ENCODE data around the gene BACE2. TPM values are rescaled to one million over a fixed set of nuclear protein-coding genes. Genes with fewer than 3 reads are reported as not detected.
"Not testable (repeated sequence)": the region's sequence is repeated elsewhere in the genome, so short reads cannot be mapped to it uniquely, and the experiment has no call there.

The BACE2 gene
- total RNA-seq, 4 donors from 2014 or later: 30.5 to 43.3 (median 36.6) TPM

GRCh38 chr21:41185802-41186201, 17.8 kb downstream of the BACE2 start:
- no peaks in the 10 kb centered on the region for H3K27me3 ChIP-seq
- peaks cover 0 to 8% (median 0%) of the 10 kb centered on the region in 4 donors for H3K4me1 ChIP-seq
- no peak for TF ChIP-seq CTCF (IDR thresholded peaks at IDR 0.05)
- TF ChIP-seq POLR2A (IDR thresholded peaks at IDR 0.05): no peak
- H3K4me3 ChIP-seq: no peak overlapping the region
- H3K36me3 ChIP-seq: no peaks in the 10 kb centered on the region
- no peaks in the 10 kb centered on the region for H3K9me3 ChIP-seq
- peak overlapping the region in 1 of 4 donors; percentile 32 for H3K27ac ChIP-seq
- no peak for DNase-seq

DNA sequence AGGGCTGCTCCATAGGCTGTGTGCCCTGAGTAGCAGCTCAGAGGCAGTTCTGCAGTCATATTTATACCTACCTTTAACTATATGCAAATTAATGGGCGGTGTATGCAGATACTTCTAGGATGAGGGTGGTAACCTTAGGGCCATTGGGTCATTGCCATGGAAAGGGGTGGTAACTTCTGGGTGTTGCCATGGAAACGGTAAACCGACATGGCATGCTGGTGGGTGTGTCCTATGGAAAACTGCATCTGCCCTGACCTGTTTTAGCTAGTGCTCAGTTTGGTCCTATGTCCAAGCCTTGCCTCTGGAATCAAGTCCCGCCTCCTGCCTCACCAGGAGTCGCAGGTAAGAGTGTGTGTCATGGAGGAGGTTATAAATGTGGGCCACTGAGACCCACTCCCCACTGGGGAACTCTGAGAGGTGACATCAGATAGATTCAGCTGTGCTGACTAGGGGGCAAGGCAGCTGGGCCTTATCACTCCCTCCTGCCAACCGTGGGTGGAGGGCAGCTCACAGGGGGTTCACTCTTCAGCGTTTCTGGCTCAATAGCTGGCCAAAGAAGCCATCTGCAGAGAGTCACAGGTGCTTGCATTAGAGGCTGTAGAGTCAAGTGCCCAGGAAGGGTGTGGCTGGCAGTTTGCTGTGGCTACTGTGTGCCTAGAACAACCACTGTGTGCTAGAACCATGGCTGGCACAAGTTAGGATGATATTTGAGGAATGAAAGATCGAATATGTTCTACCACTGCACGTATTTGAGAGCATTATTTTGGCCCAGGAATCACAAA, 19.0 kb downstream of the BACE2 start:
- H3K36me3 ChIP-seq: no peaks in the 10 kb centered on the region
- H3K4me3 ChIP-seq: no peak overlapping the region
- no peaks in the 10 kb centered on the region for H3K9me3 ChIP-seq
- peaks cover 0 to 8% (median 0%) of the 10 kb centered on the region in 4 donors for H3K4me1 ChIP-seq
- H3K27ac ChIP-seq: no peak overlapping the region
- H3K27me3 ChIP-seq: no peaks in the 10 kb centered on the region
- no peak for DNase-seq
- no peak for TF ChIP-seq POLR2A (IDR thresholded peaks at IDR 0.05)
- TF ChIP-seq CTCF (IDR thresholded peaks at IDR 0.05): no peak

DNA sequence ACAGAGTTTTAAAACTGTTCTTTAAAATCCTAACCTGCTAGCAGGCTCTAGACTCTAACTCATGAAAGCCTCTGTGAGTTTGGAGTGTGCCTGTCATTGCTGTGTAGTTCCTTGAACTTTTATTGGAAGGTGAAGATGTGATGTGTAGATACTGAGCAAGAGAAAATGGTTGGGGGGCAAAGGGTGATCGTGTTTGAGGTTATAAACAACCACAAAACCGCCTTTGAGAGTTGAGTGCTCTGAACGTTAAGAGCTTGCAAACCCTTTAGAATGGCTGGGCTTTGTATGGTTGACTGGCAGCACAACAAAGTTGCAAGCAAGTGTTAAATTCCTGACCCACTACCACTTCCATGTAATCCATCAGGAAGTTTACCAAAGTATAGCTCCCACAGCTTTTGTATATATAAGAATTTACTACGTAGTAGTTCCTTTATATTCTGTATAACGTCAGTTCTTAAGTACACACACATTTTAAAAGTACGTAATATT, 19.6 kb downstream of the BACE2 start:
- Histone ChIP-seq H3K27ac (no peak overlapping the region), H3K27me3 (no peaks in the 10 kb centered on the region)
- DNase-seq: no peak

DNA sequence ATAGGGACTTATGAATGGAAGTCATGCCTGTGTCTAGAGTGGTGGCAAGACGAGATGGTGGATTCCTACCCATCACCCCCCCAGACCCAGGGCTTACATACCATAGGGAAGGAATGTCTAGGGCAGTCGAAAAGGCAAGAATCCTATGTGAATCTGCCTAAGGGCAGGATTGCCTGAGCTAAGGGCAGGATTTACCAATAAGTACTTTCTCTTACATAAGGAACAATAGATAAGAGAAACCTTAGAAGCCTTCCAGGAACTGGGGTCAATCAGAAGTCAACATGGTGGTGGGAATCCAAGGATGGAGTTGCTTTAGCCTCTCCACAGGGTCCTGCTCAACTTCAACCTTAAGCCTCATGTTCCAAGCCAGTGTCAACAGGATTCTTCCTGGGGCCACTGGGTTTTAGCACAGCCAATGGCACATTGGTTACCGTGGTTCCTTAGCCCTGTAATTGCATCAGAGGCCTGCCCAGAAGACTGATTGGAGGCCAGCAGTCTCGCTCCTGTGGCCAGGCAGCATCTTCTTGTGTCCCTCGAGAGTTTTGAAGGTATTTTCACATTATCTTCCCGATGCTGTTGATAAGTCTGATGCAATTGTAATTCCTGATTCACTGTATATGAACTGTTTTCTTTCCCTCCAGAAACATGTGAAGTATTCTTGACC, 20.7 kb downstream of the BACE2 start:
- H3K27ac ChIP-seq: no peak overlapping the region
- H3K27me3 ChIP-seq: no peaks in the 10 kb centered on the region
- H3K9me3 ChIP-seq: no peaks in the 10 kb centered on the region
- no peak for DNase-seq
- no peak overlapping the region for H3K4me3 ChIP-seq
- no peaks in the 10 kb centered on the region for H3K36me3 ChIP-seq
- no peak for TF ChIP-seq POLR2A (IDR thresholded peaks at IDR 0.05)
- TF ChIP-seq CTCF (IDR thresholded peaks at IDR 0.05): no peak
- peaks cover 0 to 8% (median 0%) of the 10 kb centered on the region in 4 donors for H3K4me1 ChIP-seq

More for the DNA sequence above, 19.6 kb downstream of the BACE2 start:
- Histone ChIP-seq H3K4me1 (peaks cover 0 to 8% (median 0%) of the 10 kb centered on the region in 4 donors), H3K4me3 (no peak overlapping the region), H3K36me3 (no peaks in the 10 kb centered on the region), H3K9me3 (no peaks in the 10 kb centered on the region)
- no peak for TF ChIP-seq POLR2A (IDR thresholded peaks at IDR 0.05)
- TF ChIP-seq CTCF (IDR thresholded peaks at IDR 0.05): no peak

- Histone ChIP-seq H3K9me3 (no peaks in the 10 kb centered on the region), H3K27ac (no peak overlapping the region), H3K4me1 (peaks cover 0 to 8% (median 0%) of the 10 kb centered on the region in 4 donors), H3K4me3 (no peak overlapping the region), H3K36me3 (no peaks in the 10 kb centered on the region), H3K27me3 (no peaks in the 10 kb centered on the region)
- DNase-seq: no peak
- TF ChIP-seq CTCF (IDR thresholded peaks at IDR 0.05): no peak
- no peak for TF ChIP-seq POLR2A (IDR thresholded peaks at IDR 0.05)
These were observed 21.3 kb downstream of the BACE2 start for GRCh38 chr21:41189150-41189745.

- H3K27ac ChIP-seq, DNase-seq: not testable (repeated sequence)
These were observed 24.6 kb downstream of the BACE2 start for GRCh38 chr21:41192552-41192951.

More at GRCh38 chr21:41192552-41192951, 24.6 kb downstream of the BACE2 start:
- not testable (repeated sequence) for H3K9me3 ChIP-seq, H3K4me3 ChIP-seq, H3K27me3 ChIP-seq, H3K4me1 ChIP-seq, H3K36me3 ChIP-seq
